PC-9 (cell line): Measurements from ENCODE around the gene DBH. TPM values are rescaled to one million over a fixed set of nuclear protein-coding genes. Genes with fewer than 3 reads are reported as not detected.

Experiments used
- BruUV-seq: library from RNA; stranded (reverse); fragments of 400-500 nt; replicated peaks from 2 replicates; lab custom pipeline; 2021; lab: Mats Ljungman, UMichigan
- CTCF ChIA-PET: fragments of 300-600 bp; sonication (Branson Sonifier 250); formaldehyde crosslinking; loops from one replicate; lab custom pipeline; 2022; ENCODE audit warnings: antibody characterized with exemption; lab: Charles Lee
- POLR2A ChIA-PET: fragments of 300-600 bp; sonication (Branson Sonifier 250); formaldehyde crosslinking; loops from one replicate; lab custom pipeline; 2022; ENCODE audit warnings: antibody characterized with exemption; ENCODE audit not compliant: unreplicated experiment; lab: Charles Lee
- DNase-seq, 2 experiments: peaks; one replicate each; pipeline versions ENCODE4 v3.0.0 to v3.0.0-alpha.2; 2015 to 2022; ENCODE audit warnings: mixed read lengths in 1 of 2
- H2AFZ ChIP-seq: fragments of 200-600 bp; sonication (generic); 2 replicates; pipeline ENCODE4 v1.8.1; 2017; ENCODE audit warnings: antibody characterized with exemption
- H3F3A ChIP-seq: fragments of 200-600 bp; sonication (generic); 2 replicates; pipeline ENCODE4 v1.8.1; 2017; ENCODE audit warnings: antibody characterized with exemption, mild to moderate bottlenecking, low read depth; ENCODE audit not compliant: insufficient read depth
- H3K27ac ChIP-seq: fragments of 200-600 bp; sonication (generic); 2 replicates; pipeline ENCODE4 v1.6.1; 2016; ENCODE audit warnings: mixed run types
- H3K27me3 ChIP-seq: fragments of 200-600 bp; sonication (generic); 2 replicates; pipeline ENCODE4 v1.6.1; 2016; ENCODE audit warnings: low read depth, mixed run types; ENCODE audit not compliant: insufficient read depth
- H3K36me3 ChIP-seq: fragments of 200-600 bp; sonication (generic); 2 replicates; pipeline ENCODE4 v1.6.1; 2016; ENCODE audit warnings: low read depth, mixed run types
- H3K4me1 ChIP-seq: fragments of 200-600 bp; sonication (generic); replicated peaks from 2 replicates; pipeline ENCODE4 v1.6.1; 2016; ENCODE audit warnings: mixed run types; ENCODE audit not compliant: insufficient read depth
- H3K4me2 ChIP-seq: fragments of 200-600 bp; sonication (generic); 2 replicates; pipeline ENCODE4 v1.6.1; 2017; ENCODE audit warnings: mixed run types
- H3K4me3 ChIP-seq: fragments of 200-600 bp; sonication (generic); 2 replicates; pipeline ENCODE4 v1.6.1; 2016; ENCODE audit warnings: mixed run types
- H3K79me2 ChIP-seq: fragments of 200-600 bp; sonication (generic); 2 replicates; pipeline ENCODE4 v1.6.1; 2017; ENCODE audit warnings: low read depth, mixed run types
- H3K9me2 ChIP-seq: fragments of 200-600 bp; sonication (generic); 2 replicates; pipeline ENCODE4 v1.8.1; 2017; ENCODE audit warnings: mild to moderate bottlenecking; ENCODE audit not compliant: insufficient read depth
- H3K9me3 ChIP-seq: fragments of 200-600 bp; sonication (generic); 2 replicates; pipeline ENCODE4 v1.8.1; 2016; ENCODE audit warnings: low read depth; ENCODE audit not compliant: insufficient read depth
- H4K20me1 ChIP-seq: fragments of 200-600 bp; sonication (generic); 2 replicates; pipeline ENCODE4 v1.8.1; 2017; ENCODE audit not compliant: insufficient read depth
- EZH2 ChIP-seq: fragments of 200-600 bp; sonication (generic); IDR thresholded peaks from 2 replicates; pipeline ENCODE4 v1.8.0; 2017; ENCODE audit warnings: antibody characterized with exemption, low read depth
- intact Hi-C: fragments of 100-400 bp; cut with micrococcal nuclease; formaldehyde crosslinking; loops from one replicate; pipeline ENCODE4 v1.10.0; 2022; ENCODE audit not compliant: unreplicated experiment
- total RNA-seq: library from RNA; stranded (reverse); gene quantifications from 2 replicates; pipeline ENCODE4 v1.2.3, GENCODE V29; 2021
- TF ChIP-seq, protein P1 (sequence below): fragments of 200-600 bp; sonication (generic); conservative IDR thresholded peaks from 2 replicates; pipeline ENCODE4 v1.6.1; 2017; ENCODE audit warnings: mixed run types, antibody characterized with exemption, mild to moderate bottlenecking, moderate library complexity

DBH gene
- total RNA-seq, 1 experiment from 2014 or later = not detected

DNA sequence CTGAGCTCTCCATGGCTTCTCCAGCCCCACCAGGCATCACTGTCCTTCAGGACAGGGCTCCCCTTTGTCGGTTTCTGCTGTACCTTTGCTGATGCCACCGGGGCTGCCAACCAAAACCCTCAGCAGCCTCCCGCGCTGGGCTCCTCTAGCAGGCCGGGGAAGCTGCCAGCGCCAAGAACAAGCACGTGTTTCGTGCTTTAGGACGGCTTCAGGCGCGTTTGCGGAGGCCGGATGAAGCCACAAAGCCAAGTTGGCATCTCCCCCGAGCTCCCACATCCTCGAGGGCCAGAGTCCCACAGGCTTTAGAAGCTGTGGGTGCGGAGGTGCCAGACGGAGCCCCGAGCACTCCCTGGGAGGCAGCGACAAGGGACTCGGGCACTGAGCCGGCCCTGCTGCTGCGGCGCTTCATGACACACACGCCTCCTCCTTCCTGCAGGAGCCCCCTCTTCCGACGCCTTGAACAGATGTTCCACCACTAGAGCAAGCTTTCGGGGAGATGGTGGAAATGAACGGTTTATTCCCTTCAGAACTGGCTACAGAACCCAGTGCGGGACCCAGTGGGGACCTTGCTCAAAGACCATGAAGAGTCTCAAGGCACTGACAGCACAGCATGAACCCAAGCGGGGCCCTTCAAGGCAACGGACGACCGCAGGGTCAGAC is 65.3 kb downstream of the DBH start:
- DNase-seq = no peak
- TF ChIP-seq EZH2 = no peak
- TF ChIP-seq, protein P1, sequence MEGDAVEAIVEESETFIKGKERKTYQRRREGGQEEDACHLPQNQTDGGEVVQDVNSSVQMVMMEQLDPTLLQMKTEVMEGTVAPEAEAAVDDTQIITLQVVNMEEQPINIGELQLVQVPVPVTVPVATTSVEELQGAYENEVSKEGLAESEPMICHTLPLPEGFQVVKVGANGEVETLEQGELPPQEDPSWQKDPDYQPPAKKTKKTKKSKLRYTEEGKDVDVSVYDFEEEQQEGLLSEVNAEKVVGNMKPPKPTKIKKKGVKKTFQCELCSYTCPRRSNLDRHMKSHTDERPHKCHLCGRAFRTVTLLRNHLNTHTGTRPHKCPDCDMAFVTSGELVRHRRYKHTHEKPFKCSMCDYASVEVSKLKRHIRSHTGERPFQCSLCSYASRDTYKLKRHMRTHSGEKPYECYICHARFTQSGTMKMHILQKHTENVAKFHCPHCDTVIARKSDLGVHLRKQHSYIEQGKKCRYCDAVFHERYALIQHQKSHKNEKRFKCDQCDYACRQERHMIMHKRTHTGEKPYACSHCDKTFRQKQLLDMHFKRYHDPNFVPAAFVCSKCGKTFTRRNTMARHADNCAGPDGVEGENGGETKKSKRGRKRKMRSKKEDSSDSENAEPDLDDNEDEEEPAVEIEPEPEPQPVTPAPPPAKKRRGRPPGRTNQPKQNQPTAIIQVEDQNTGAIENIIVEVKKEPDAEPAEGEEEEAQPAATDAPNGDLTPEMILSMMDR = no peak
- H3K4me2 ChIP-seq = no peak overlapping the region
- CTCF ChIA-PET = no interaction called here
- H3K27ac ChIP-seq = no peak overlapping the region
- H2AFZ ChIP-seq = no peak overlapping the region
- H3F3A ChIP-seq = no peaks in the 10 kb centered on the region
- H3K27me3 ChIP-seq = peaks cover 83% of the 10 kb centered on the region
- no peaks in the 10 kb centered on the region for H3K79me2 ChIP-seq
- no peak overlapping the region for H3K4me3 ChIP-seq
- no peaks in the 10 kb centered on the region for H3K9me2 ChIP-seq
- H3K9me3 ChIP-seq = no peaks in the 10 kb centered on the region
- no peaks in the 10 kb centered on the region for H3K4me1 ChIP-seq
- H4K20me1 ChIP-seq = no peaks in the 10 kb centered on the region
- intact Hi-C loops = no loop called here
- POLR2A ChIA-PET = interaction anchor here (0.7 kb wide), 1 partner anchor 211 kb away, joined by 6 read pairs; no protein-coding TSS in a partner anchor
- no peaks in the 10 kb centered on the region for H3K36me3 ChIP-seq
- BruUV-seq = no TSS peak

DNA sequence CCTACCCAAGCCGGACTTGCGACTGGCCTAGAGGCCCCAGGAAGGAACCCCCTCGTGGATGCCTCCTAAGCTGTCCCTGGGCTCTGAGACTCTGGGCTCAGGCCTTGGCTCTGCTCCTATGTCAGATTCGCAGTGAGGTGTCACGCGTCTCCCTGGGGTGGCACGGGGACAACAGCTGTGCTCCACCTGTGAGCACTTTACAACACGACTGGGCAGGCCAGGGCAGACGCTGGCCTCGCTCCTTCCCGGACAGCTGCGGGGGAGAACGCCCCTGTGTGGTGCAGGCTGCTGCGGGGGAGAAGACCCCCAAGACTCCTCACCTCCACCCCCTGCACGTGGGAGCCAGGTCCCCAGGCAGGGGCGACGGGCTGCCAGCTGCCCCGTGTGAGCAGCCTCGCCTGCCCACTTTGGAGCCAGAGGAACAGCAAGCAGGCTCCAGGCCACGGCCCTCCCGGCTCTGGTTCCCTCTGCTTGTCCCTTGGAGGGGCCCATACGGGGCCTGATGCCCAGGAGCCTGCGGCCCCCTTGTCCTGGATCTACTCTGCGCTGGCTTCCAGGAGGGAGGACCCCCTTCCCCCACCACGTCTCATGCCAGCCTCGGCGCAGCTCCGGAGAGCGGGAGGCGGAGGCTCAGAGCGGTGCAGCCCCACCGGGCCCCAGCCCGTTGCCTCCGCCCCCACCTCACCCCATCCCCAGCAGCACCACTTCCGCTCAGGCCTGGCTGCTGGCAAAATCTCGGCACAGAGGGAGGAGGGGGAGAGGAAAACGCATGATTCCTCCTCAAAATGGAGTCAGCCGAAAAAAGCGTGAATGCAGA is 66.0 kb downstream of the DBH start:
- Histone ChIP-seq H3K36me3 (no peaks in the 10 kb centered on the region), H3K27ac (no peak overlapping the region), H3K4me1 (no peaks in the 10 kb centered on the region), H4K20me1 (no peaks in the 10 kb centered on the region), H3F3A (no peaks in the 10 kb centered on the region), H3K9me2 (no peaks in the 10 kb centered on the region), H3K4me3 (no peak overlapping the region), H3K9me3 (no peaks in the 10 kb centered on the region), H3K27me3 (peaks cover 83% of the 10 kb centered on the region), H3K79me2 (no peaks in the 10 kb centered on the region), H3K4me2 (no peak overlapping the region), H2AFZ (no peak overlapping the region)
- no peak for TF ChIP-seq EZH2
- TF ChIP-seq, protein P1 = no peak
- no TSS peak for BruUV-seq
- ChIA-PET POLR2A (no interaction called here), CTCF (no interaction called here)
- intact Hi-C loops = no loop called here
- DNase-seq = no peak

GRCh38 chr9:133702798-133703590 is 66.8 kb downstream of the DBH start:
- ChIA-PET POLR2A (no interaction called here), CTCF (no interaction called here)
- TF ChIP-seq EZH2 = no peak
- TF ChIP-seq, protein P1 = no peak
- Histone ChIP-seq H3K79me2 (no peaks in the 10 kb centered on the region), H2AFZ (no peak overlapping the region), H3K4me2 (no peak overlapping the region), H3K4me1 (no peaks in the 10 kb centered on the region), H3K9me3 (no peaks in the 10 kb centered on the region), H3K9me2 (no peaks in the 10 kb centered on the region), H3K36me3 (no peaks in the 10 kb centered on the region), H3F3A (no peaks in the 10 kb centered on the region), H4K20me1 (no peaks in the 10 kb centered on the region), H3K4me3 (no peak overlapping the region), H3K27me3 (peaks cover 83% of the 10 kb centered on the region), H3K27ac (no peak overlapping the region)
- DNase-seq = no peak
- no TSS peak for BruUV-seq
- intact Hi-C loops = no loop called here
